Bronchial epithelial cell (primary cell): Measurements from ENCODE around the gene NOL6. TPM values are rescaled to one million over a fixed set of nuclear protein-coding genes. Genes with fewer than 3 reads are reported as not detected.
"Not testable (repeated sequence)": the region's sequence is repeated elsewhere in the genome, so short reads cannot be mapped to it uniquely, and the experiment has no call there.

Experiments
- DNase-seq: peaks from one replicate; pipeline ENCODE4 v3.0.0-alpha.2; 2010; ENCODE audit warnings: low read depth
- FAIRE-seq: peaks from 2 replicates; lab custom pipeline; 2011; peaks lifted over from hg19 to GRCh38; lab: Jason Lieb, UNC
- H3K27me3 ChIP-seq: 2 replicates; pipeline ENCODE4 v1.5.1; 2011; ENCODE audit warnings: low read length; ENCODE audit not compliant: control insufficient read depth, insufficient read depth
- H3K36me3 ChIP-seq: 2 replicates; pipeline ENCODE4 v1.5.1; 2011; ENCODE audit warnings: low read length; ENCODE audit not compliant: control insufficient read depth, insufficient read depth
- H3K4me3 ChIP-seq: 2 replicates; pipeline ENCODE4 v1.5.1; 2011; ENCODE audit warnings: mild to moderate bottlenecking, low read depth, low read length, control low read depth
- total RNA-seq: library from RNA; depleted of rRNA; stranded (reverse); fragments of >200 nt; gene quantifications from 2 replicates; pipeline ENCODE4 v1.2.1, GENCODE V29; 2014
- TF ChIP-seq, protein P1 (sequence below): IDR thresholded peaks from 2 replicates; pipeline ENCODE4 v1.5.1; 2011; ENCODE audit warnings: mild to moderate bottlenecking, moderate library complexity, low read length, control low read depth, inconsistent platforms; ENCODE audit not compliant: insufficient read depth, severe bottlenecking

The NOL6 gene
- total RNA-seq, 1 donor from 2014 or later: 35.3 TPM

DNA sequence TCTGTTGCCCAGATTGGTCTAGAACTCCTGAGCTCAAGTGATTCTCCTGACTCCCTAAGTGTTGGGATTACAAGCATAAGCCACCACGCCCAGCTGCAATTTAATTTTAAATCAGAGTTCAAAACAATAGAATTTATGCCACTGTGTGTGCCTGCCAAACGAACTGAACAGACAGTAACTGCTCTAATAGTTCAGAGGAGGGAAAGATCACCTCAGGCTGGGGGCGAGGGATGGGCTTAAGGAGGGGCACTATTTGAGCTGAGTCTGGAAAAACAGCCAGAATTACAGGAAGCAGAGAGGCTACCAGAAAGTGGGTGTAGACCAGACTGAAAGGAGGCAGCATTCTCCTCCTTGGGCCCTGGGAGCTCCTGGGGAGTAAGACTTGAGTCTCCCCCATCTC lies 12.2 kb downstream of the NOL6 start:
- DNase-seq: no peak
- FAIRE-seq: no peak
- H3K27me3 ChIP-seq: no peaks in the 10 kb centered on the region
- TF ChIP-seq, protein P1, sequence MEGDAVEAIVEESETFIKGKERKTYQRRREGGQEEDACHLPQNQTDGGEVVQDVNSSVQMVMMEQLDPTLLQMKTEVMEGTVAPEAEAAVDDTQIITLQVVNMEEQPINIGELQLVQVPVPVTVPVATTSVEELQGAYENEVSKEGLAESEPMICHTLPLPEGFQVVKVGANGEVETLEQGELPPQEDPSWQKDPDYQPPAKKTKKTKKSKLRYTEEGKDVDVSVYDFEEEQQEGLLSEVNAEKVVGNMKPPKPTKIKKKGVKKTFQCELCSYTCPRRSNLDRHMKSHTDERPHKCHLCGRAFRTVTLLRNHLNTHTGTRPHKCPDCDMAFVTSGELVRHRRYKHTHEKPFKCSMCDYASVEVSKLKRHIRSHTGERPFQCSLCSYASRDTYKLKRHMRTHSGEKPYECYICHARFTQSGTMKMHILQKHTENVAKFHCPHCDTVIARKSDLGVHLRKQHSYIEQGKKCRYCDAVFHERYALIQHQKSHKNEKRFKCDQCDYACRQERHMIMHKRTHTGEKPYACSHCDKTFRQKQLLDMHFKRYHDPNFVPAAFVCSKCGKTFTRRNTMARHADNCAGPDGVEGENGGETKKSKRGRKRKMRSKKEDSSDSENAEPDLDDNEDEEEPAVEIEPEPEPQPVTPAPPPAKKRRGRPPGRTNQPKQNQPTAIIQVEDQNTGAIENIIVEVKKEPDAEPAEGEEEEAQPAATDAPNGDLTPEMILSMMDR: no peak
- no peak overlapping the region for H3K4me3 ChIP-seq
- H3K36me3 ChIP-seq: peaks cover 40% of the 10 kb centered on the region

DNA sequence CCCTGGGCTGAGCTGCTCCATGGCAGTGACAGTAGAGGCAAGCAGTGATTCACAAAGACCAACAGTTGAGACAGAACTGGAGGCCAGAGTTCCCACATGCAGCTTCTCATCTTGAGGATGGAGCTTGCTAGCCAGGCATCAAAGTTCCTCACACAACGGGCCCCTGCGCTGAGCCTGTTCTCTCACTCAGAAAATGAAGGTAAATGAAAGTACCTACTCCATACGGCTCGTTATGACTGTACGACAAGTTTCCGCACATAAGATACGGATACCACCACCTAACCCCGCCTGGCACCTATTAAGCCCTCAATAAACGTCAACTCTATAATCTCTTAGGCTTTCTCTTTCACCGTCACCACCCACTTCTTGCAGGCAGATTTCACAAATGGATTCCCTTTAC lies 12.9 kb downstream of the NOL6 start:
- Histone ChIP-seq H3K27me3 (no peaks in the 10 kb centered on the region), H3K4me3 (no peak overlapping the region), H3K36me3 (peaks cover 33% of the 10 kb centered on the region)
- no peak for DNase-seq
- no peak for FAIRE-seq
- TF ChIP-seq, protein P1: no peak

DNA sequence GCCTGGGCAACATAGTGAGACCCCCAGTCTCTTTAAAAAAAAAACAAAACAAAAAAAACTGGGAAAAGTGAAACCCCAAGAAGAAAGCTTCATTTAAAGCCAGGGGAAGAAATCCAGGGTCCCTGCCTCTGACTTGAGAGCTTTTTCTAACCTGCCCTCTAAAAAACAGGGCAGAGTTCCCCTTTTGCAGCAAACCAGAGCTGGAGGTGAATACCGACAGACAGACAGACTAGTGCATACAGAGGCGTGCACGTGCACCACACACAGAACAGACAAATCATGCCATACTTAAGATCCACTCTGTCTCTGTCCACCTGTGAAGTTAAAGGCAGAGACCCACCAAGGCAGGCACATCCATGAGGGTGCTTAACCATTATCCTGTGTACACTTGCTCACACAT lies 14.6 kb downstream of the NOL6 start:
- FAIRE-seq (peak; percentile 62), DNase-seq (no peak)
- Histone ChIP-seq H3K36me3 (peaks cover 17% of the 10 kb centered on the region), H3K4me3 (no peak overlapping the region), H3K27me3 (no peaks in the 10 kb centered on the region)
- TF ChIP-seq, protein P1: no peak

DNA sequence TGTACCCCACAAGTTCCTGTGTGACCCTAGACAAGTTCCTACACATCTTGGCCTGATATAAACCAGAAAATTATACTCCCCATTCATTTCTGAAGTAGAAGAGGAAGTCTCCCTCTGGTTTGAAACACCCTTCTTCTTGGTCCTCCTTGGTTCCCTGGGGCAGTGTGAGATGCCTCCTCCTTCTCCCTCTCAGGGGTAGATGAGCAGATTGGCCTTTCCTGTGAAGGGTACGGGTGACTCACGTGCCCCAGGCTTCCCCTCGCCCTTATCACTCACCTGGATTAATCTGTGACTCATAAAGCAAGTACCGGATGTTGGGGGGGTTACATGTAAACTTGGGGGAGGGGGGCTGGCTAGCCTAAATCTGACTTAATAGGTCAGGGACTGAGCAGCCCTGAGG lies 15.3 kb downstream of the NOL6 start:
- Histone ChIP-seq H3K27me3 (no peaks in the 10 kb centered on the region), H3K36me3 (peaks cover 11% of the 10 kb centered on the region), H3K4me3 (no peak overlapping the region)
- DNase-seq (peak; percentile 96), FAIRE-seq (peak; percentile 76)
- TF ChIP-seq, protein P1: no peak

DNA sequence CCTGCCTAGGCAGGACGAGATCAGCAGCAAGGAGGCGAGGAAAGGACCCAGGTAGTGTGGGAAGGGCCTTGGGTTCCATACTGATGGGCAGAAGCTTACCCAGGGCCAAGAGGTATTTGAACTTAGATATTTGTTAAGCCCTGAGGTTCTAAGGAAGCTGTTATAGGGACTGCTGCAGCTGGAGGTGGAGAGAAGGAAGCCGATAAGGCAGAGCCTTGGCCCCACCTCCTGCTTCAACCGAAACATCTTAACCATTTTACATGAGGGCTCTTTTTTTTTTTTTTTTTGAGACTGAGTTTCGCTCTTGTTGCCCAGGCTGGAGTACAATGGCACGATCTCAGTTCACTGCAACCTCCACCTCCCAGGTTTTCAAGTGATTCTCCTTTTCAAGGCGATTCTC lies 17.8 kb downstream of the NOL6 start:
- Histone ChIP-seq H3K27me3 (no peaks in the 10 kb centered on the region), H3K36me3 (no peaks in the 10 kb centered on the region), H3K4me3 (no peak overlapping the region)
- no peak for DNase-seq
- FAIRE-seq: no peak
- TF ChIP-seq, protein P1: no peak

DNA sequence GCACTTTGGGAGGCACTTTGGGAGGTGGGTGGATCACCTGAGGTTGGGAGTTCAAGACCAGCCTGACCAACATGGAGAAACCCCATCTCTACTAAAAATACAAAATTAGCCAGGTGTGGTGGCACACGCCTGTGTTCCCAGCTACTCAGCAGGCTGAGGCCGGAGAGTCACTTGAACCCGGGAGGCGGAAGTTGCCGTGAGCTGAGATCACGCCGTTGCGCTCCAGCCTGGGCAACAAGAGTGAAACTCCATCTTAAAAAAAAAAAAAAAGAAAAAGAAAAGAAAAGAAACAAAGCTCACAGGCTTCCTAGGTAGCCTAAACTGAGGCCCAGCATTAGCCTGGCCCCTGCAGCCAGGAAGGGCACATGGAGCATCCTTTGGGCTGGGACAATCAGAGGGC lies 18.3 kb downstream of the NOL6 start:
- not testable (repeated sequence) for FAIRE-seq, H3K4me3 ChIP-seq, H3K36me3 ChIP-seq, H3K27me3 ChIP-seq, DNase-seq

DNA sequence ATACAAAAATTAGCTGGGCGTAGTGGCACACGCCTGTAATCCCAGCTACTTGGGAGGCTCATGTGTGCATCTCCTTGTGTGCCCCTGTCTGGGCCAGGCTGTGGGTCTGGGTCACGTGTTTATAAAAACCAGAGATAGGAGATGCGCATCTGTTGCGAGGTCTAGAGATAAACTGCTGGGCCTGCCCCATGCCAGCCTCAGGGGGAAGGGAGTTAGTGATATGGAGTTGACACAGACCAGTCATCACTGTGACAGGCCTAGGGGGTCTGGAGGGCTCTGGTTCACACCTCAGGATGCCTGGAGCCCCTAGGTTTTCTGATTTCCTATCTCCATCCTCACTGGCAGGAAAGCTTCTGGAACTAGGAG lies 19.1 kb downstream of the NOL6 start:
- not testable (repeated sequence) for H3K27me3 ChIP-seq, H3K36me3 ChIP-seq, FAIRE-seq, DNase-seq, H3K4me3 ChIP-seq
